NCI-H2081 treated with DMSO at 0.1 percent for 48 hours (cell line): Measurements from ENCODE around the gene RPL36.
A peak's percentile ranks its signal among the peaks of the same experiment; 100 is the strongest.
"Not testable (repeated sequence)": the region's sequence is repeated elsewhere in the genome, so short reads cannot be mapped to it uniquely, and the experiment has no call there.

Experiments used
- DNase-seq: peaks from one replicate; lab custom pipeline; 2025; lab: John Stamatoyannopoulos, UW

Gene RPL36

GRCh38 chr19:5706876-5707573, 16.9 kb downstream of the RPL36 start:
- DNase-seq: no peak

DNA sequence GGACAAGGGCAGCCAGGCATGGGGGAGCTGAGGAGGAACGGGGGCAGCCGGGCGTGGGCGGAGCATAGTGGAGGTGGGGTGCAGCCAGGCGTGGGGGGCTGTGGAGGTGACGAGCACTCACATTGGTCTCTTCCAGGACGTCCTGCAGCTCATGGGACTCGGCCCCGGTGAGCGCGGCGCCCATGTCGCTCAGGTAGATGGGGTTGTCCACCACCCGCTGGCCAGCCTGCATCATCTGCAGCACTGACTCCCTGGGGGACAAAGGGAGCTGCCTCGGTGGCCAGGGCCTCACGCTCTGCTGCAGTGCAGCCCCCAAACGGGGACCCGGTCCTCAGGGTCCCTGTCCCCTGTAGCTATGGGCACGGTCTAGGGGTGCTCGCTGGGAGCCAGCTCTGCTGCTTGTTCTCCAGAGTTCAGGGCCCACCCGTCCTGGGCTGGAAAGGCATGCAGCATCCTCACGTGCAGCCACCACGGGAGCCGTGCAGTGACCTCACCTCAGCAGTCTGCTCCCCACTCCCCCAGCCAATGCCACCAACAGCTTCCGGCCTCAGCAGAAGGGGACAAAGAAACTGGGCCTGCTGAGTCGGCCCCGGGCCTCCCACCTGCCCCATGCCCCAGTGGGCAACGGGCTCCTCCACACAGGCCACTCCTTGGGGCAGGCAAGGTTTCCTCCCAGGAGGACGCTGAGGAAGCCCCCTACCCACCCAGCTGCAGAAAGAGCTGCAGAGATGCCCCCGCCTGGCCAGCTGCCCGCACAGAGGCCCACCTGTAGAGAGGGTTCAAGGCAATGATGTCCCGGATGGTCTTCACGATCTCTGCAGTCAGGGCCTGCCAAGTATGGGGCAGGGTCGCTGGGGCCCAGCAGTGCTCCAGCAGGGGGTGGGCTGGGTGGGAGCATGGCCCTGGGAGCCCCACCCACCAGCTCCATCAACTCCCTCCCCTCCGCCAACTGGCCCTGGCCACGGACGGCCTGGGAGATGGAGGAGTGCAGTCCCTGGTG, 17.8 kb downstream of the RPL36 start:
- DNase-seq: no peak

DNA sequence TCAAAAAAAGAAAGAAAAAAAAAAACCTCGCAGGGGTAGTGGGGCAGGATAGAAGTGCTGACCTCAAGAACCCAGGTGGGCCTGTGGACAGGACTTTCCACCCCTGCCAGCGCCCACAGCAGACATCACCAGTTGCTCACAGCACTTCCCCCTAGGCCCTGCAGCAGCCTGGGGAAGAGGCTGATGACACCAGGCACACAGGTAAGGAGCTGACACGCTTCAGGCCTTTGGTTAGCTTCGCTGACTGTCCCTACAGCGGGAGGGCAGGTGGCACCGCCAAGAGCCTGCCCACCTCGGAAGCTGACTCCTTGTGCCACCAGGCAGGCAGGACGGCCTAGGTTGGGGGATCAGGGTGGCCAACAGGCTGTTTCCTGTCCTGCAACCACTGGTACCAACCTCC, 20.9 kb downstream of the RPL36 start:
- DNase-seq: no peak

GRCh38 chr19:5711713-5712161, 21.6 kb downstream of the RPL36 start:
- no peak for DNase-seq

GRCh38 chr19:5713228-5713627, 23.1 kb downstream of the RPL36 start:
- DNase-seq: no peak

DNA sequence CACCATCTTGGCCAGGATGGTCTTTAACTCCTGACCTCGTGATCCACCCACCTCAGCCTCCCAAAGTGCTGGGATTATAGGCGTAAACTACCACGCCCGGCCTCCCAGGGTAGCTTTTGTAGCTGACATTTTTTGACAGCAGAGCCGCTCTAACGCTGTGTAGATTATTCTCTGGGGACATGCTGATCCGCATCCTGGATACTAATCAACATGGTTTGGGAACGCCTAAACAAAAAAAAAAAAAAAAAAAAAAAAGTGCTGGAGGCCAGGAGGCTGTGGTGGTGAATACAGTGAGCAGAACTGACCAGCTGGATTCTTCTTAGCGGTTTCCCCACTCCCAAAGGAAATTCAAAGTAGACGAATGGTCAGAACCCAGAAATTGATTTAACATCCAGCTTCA, 24.7 kb downstream of the RPL36 start:
- DNase-seq: no peak

DNA sequence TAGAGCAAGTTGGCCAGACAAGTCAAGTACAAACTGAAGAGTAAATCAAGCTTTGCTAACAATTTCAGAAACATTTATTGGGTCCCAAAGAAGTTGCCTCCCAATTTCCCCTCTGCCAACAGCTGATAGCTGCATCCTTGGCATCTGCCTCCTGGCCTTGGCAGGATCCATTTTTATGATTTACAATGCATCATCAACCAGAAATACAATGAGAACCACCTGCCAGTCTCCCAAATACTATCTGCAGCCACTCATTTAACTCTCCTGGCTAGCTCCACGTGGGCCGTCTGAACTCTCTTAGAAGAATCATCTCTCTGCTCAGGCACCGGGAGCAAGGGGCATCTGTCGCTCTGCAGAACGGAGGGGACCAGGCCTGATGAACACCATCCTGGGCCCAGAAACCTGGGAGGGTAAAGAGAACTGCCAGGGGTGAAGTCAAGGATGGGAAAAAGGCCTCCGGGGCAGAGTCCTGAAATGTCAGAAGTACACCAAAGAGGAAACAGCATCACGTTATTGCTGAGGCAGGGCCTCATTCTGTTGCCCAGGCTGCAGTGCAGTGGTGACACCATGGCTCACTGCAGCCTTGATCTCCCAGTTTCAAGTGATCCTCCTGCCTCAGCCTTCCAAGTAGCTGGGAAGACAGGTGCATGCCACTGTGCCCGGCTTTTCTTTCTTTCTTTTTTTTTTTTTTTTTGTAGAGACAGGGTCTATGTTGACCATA, 27.3 kb downstream of the RPL36 start:
- DNase-seq: no peak

DNA sequence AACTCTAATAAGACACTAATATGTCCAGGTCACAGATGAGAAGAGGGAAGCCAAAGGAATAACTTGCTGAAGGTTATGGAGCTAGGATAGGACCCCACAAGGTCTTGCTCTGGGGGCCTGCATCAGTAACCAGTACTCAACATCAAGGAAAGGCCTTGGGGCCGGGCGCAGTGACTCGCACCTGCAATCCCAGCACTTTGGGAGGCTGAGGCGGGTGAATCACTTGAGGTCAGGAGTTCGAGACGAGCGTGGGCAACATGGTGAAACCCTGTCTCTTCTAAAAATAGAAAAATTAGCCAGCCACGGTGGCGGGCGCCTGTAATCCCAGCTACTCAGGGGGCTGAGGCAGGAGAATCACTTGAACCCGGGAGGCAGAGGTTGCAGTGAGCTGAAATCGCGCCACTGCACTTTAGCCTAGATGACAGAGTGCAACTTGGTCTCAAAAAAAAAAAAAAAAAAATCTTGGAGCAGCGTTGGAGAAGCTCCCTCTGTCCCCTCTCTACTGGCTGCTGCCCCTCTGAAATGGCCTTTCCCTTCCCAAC, 28.0 kb downstream of the RPL36 start:
- DNase-seq: no peak

DNA sequence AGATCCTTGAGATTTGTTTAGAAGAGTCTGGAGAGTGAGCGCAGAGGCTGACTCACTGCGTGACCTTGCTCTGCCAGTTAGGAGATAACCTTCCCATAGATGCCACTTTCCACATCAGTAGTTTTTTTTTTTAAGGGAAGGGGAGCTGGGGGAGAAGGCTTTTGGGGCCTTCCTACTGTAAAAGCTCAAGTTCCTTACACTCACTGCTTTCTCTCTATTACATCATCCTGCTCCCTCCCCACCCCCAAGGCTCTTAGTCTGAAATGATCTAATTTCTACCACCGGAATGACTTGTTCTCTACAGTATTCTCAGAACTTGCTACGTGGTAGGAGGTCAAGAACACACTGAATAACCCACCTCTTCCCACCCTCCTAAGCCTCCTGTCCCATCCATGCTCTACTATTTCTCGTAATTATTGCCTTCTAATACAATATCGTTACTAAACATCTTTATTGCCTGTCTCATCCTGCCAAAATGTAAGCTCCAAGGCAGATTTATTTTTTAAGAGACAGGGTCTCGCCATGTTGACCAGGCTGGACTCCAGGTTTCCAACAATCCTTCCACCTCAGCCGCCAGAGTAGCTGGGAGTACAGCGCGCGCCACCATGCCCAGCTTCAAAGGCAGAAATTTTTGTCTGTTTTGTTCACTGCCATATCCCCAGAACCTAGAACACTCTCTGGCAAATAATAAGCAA, 28.6 kb downstream of the RPL36 start:
- DNase-seq: no peak

- DNase-seq: no peak
Measured at GRCh38 chr19:5719274-5719960, 29.3 kb downstream of the RPL36 start.

GRCh38 chr19:5719961-5720790, 30.1 kb downstream of the RPL36 start, which contains the start of the genes CATSPERD and LONP1:
TSS of gene CATSPERD (plus strand) at chr19:5720637. CDS start at chr19:5720738, 101 bp downstream.
TSS of gene LONP1 (minus strand) at chr19:5720146. CDS start at chr19:5720132, 14 bp downstream.
- peak; percentile 90 for DNase-seq

DNA sequence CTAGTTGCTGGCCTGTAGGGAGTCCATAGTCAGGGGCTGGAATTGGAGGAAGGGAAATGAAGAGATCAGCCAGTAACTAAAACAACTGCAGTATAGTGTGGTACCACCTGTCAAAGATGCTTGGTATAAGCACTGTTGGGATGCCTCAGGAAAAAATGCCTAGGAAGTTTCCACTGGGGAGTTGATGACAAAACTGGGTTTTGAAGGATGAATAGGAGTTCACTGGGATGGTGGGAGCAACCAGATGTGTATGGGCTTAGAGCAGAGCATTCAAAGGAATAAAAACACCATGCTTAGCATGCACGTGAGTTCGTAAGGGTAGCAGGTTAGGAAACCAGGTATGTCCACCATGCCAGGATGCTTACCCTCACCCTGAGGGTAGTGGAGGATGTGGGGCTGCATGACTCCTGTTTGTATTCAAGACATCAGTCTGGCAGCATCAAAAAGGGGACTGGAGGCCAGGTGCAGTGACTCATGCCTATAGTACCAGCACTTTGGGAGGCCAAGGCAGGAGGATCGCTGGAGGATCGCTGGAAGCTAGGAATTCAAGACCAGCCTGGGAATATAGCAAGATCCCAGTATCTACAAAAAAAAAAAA, 37.5 kb downstream of the RPL36 start:
- no peak for DNase-seq

GRCh38 chr19:5733172-5733571, 43.1 kb downstream of the RPL36 start:
- DNase-seq: not testable (repeated sequence)

DNA sequence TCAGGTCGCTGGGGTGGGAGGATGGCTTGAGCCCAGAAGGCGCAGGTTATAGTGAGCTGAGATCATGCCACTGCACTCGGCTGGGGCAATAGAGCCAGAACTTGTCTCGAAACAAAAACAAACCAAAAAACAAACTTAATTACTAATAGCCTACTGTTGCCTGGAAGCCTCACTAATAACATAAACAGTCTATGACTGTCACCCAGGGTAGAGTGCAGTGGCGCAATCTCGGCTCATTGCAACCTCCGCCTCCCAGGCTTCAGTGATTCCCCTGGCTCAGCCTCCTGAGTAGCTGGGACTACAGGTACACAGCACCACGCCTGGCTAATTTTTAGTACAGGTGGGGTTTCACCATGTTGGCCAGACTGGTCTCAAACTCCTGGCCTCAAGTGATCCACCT, 48.3 kb downstream of the RPL36 start:
- no peak for DNase-seq
